ENCODE results near the gene SP9. TPM values are rescaled to one million over a fixed set of nuclear protein-coding genes. Genes with fewer than 3 reads are reported as not detected.
"Not testable (repeated sequence)": the region's sequence is repeated elsewhere in the genome, so short reads cannot be mapped to it uniquely, and the experiment has no call there.

Gene SP9
- total RNA-seq, 1 experiment from 2014 or later: 0.15 TPM

DNA sequence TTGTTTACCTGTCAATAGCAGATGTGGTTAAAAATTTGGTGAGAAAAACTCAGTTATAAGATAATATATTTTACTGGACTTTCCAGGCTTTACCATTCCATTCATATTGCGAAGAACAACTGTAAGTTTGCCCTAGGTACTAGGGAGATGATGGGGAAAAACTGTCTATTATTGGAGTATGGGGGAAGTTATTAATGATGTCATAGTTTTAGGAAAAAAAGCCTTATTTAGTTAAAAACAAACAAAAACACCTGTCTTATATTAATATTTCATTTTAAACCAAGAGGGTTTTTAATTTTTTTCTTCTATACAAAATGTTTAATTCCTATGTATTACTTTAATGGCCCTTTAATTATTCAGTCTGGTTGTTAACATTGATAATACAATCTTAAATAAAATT lies 18.2 kb downstream of the SP9 start:
- CTCF ChIA-PET: no interaction called here
- POLR2A ChIA-PET (ENCODE audit: low non-redundant PET): no interaction called here

GRCh38 chr2:174356347-174356746 lies 21.6 kb downstream of the SP9 start:
- H3K4me1 ChIP-seq (ENCODE audit: insufficient read depth, low read length, poor library complexity, severe bottlenecking): no peaks in the 10 kb centered on the region
- no peak for DNase-seq (ENCODE audit: low spot score)
- no peaks in the 10 kb centered on the region for H3K27me3 ChIP-seq (replicated peaks; ENCODE audit: insufficient read depth, low read depth, low read length, poor library complexity)
- H3K9me3 ChIP-seq (ENCODE audit: low read depth, low read length, poor library complexity, severe bottlenecking): no peaks in the 10 kb centered on the region
- ChIA-PET CTCF (no interaction called here), POLR2A (ENCODE audit: low non-redundant PET) (interaction anchor here (0.6 kb wide), 1 partner anchor 118 kb away, joined by 4 read pairs; no protein-coding TSS in a partner anchor)
- intact Hi-C loops (cut with micrococcal nuclease; ENCODE audit: unreplicated experiment): no loop called here
- H3K4me3 ChIP-seq (ENCODE audit: low read depth, low read length, poor library complexity, severe bottlenecking): no peak overlapping the region
- H3K27ac ChIP-seq (ENCODE audit: low read depth, low read length, poor library complexity, severe bottlenecking): no peak overlapping the region
- H3K36me3 ChIP-seq (ENCODE audit: insufficient read depth, low read length, poor library complexity, severe bottlenecking): no peaks in the 10 kb centered on the region
- no TSS peak for BruUV-seq (replicated peaks)
- TF ChIP-seq, protein P1, sequence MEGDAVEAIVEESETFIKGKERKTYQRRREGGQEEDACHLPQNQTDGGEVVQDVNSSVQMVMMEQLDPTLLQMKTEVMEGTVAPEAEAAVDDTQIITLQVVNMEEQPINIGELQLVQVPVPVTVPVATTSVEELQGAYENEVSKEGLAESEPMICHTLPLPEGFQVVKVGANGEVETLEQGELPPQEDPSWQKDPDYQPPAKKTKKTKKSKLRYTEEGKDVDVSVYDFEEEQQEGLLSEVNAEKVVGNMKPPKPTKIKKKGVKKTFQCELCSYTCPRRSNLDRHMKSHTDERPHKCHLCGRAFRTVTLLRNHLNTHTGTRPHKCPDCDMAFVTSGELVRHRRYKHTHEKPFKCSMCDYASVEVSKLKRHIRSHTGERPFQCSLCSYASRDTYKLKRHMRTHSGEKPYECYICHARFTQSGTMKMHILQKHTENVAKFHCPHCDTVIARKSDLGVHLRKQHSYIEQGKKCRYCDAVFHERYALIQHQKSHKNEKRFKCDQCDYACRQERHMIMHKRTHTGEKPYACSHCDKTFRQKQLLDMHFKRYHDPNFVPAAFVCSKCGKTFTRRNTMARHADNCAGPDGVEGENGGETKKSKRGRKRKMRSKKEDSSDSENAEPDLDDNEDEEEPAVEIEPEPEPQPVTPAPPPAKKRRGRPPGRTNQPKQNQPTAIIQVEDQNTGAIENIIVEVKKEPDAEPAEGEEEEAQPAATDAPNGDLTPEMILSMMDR (conservative IDR thresholded peaks at IDR 0.05; ENCODE audit: low read depth, low read length): no peak
- TF ChIP-seq EZH2 (IDR thresholded peaks at IDR 0.05; ENCODE audit: borderline replicate concordance, low read depth, low read length, poor library complexity, severe bottlenecking): no peak

More for the DNA sequence above, 18.2 kb downstream of the SP9 start:
- intact Hi-C loops (cut with micrococcal nuclease; ENCODE audit: unreplicated experiment): no loop called here
- peaks cover 2% of the 10 kb centered on the region for H3K36me3 ChIP-seq (ENCODE audit: insufficient read depth, low read length, poor library complexity, severe bottlenecking)
- TF ChIP-seq EZH2 (IDR thresholded peaks at IDR 0.05; ENCODE audit: borderline replicate concordance, low read depth, low read length, poor library complexity, severe bottlenecking): no peak
- TF ChIP-seq, protein P1 (conservative IDR thresholded peaks at IDR 0.05; ENCODE audit: low read depth, low read length): no peak
- H3K9me3 ChIP-seq (ENCODE audit: low read depth, low read length, poor library complexity, severe bottlenecking): no peaks in the 10 kb centered on the region
- no peak overlapping the region for H3K27ac ChIP-seq (ENCODE audit: low read depth, low read length, poor library complexity, severe bottlenecking)
- H3K4me1 ChIP-seq (ENCODE audit: insufficient read depth, low read length, poor library complexity, severe bottlenecking): no peaks in the 10 kb centered on the region
- H3K27me3 ChIP-seq (replicated peaks; ENCODE audit: insufficient read depth, low read depth, low read length, poor library complexity): no peaks in the 10 kb centered on the region
- no TSS peak for BruUV-seq (replicated peaks)
- no peak for DNase-seq (ENCODE audit: low spot score)
- no peak overlapping the region for H3K4me3 ChIP-seq (ENCODE audit: low read depth, low read length, poor library complexity, severe bottlenecking)

GRCh38 chr2:174359663-174360062 lies 24.9 kb downstream of the SP9 start:
- H3K9me3 ChIP-seq (ENCODE audit: low read depth, low read length, poor library complexity, severe bottlenecking); H3K27ac ChIP-seq (ENCODE audit: low read depth, low read length, poor library complexity, severe bottlenecking); CTCF ChIA-PET; DNase-seq (ENCODE audit: low spot score); H3K4me1 ChIP-seq (ENCODE audit: insufficient read depth, low read length, poor library complexity, severe bottlenecking); H3K4me3 ChIP-seq (ENCODE audit: low read depth, low read length, poor library complexity, severe bottlenecking); H3K36me3 ChIP-seq (ENCODE audit: insufficient read depth, low read length, poor library complexity, severe bottlenecking); POLR2A ChIA-PET (ENCODE audit: low non-redundant PET); intact Hi-C loops (cut with micrococcal nuclease; ENCODE audit: unreplicated experiment); H3K27me3 ChIP-seq (replicated peaks; ENCODE audit: insufficient read depth, low read depth, low read length, poor library complexity); BruUV-seq (replicated peaks): not testable (repeated sequence)

DNA sequence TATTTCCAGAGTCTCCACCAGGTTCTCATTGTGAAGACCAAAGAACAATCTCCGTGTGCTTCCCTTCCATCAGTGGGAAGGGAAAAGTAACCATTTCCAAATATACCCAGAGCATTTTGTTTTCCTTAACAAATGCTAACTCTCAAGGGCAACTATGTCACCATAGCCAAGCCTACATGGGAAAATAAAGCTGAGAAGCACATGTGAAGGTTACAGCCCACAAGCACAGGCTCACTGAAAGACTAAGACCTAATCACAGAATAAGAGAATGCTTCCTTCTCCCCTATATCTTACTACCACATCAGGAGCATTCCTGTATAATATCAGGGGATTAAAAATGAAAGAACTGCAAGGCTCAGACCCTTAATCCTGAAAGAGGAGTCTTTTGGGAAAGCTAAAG lies 28.2 kb downstream of the SP9 start:
- DNase-seq (ENCODE audit: low spot score): no peak
- Histone ChIP-seq H3K27me3 (replicated peaks; ENCODE audit: insufficient read depth, low read depth, low read length, poor library complexity) (no peaks in the 10 kb centered on the region), H3K4me3 (ENCODE audit: low read depth, low read length, poor library complexity, severe bottlenecking) (no peak overlapping the region), H3K9me3 (ENCODE audit: low read depth, low read length, poor library complexity, severe bottlenecking) (no peaks in the 10 kb centered on the region), H3K27ac (ENCODE audit: low read depth, low read length, poor library complexity, severe bottlenecking) (no peak overlapping the region), H3K36me3 (ENCODE audit: insufficient read depth, low read length, poor library complexity, severe bottlenecking) (no peaks in the 10 kb centered on the region), H3K4me1 (ENCODE audit: insufficient read depth, low read length, poor library complexity, severe bottlenecking) (no peaks in the 10 kb centered on the region)
- CTCF ChIA-PET: no interaction called here
- POLR2A ChIA-PET (ENCODE audit: low non-redundant PET): no interaction called here
- intact Hi-C loops (cut with micrococcal nuclease; ENCODE audit: unreplicated experiment): no loop called here
- no peak for TF ChIP-seq EZH2 (IDR thresholded peaks at IDR 0.05; ENCODE audit: borderline replicate concordance, low read depth, low read length, poor library complexity, severe bottlenecking)
- TF ChIP-seq, protein P1 (conservative IDR thresholded peaks at IDR 0.05; ENCODE audit: low read depth, low read length): no peak
- BruUV-seq (replicated peaks): no TSS peak

- CTCF ChIA-PET; DNase-seq (ENCODE audit: low spot score); BruUV-seq (replicated peaks); H3K27ac ChIP-seq (ENCODE audit: low read depth, low read length, poor library complexity, severe bottlenecking); H3K4me3 ChIP-seq (ENCODE audit: low read depth, low read length, poor library complexity, severe bottlenecking); H3K9me3 ChIP-seq (ENCODE audit: low read depth, low read length, poor library complexity, severe bottlenecking); H3K36me3 ChIP-seq (ENCODE audit: insufficient read depth, low read length, poor library complexity, severe bottlenecking); H3K27me3 ChIP-seq (replicated peaks; ENCODE audit: insufficient read depth, low read depth, low read length, poor library complexity); POLR2A ChIA-PET (ENCODE audit: low non-redundant PET); H3K4me1 ChIP-seq (ENCODE audit: insufficient read depth, low read length, poor library complexity, severe bottlenecking); intact Hi-C loops (cut with micrococcal nuclease; ENCODE audit: unreplicated experiment): not testable (repeated sequence)
These were observed 28.9 kb downstream of the SP9 start for GRCh38 chr2:174363492-174364225.
